Right lobe of liver (tissue), 6 donors: ENCODE measurements around the gene RPS6KA6. TPM values are rescaled to one million over a fixed set of nuclear protein-coding genes. Genes with fewer than 3 reads are reported as not detected.

ENCODE experiments used
- ATAC-seq, 4 donors: fragments of 200-7000 bp; cut with Tn5 transposase; one replicate each; pipeline ENCODE4 v1.9.1; 2020; ENCODE audit warnings: mild to moderate bottlenecking in 4 of 4, moderate library complexity in 4 of 4
- DNase-seq, 3 donors: peaks; one replicate each; pipeline ENCODE4 v3.0.0-alpha.2; 2020
- H3K27ac ChIP-seq, 3 donors: fragments of 200-600 bp; one replicate each; pipeline ENCODE4 v1.8.0; 2022
- H3K27me3 ChIP-seq, 2 donors: fragments of 200-600 bp; one replicate each; pipeline ENCODE4 v1.8.0; 2022
- H3K36me3 ChIP-seq, 4 donors: fragments of 200-600 bp; sonication (generic) in 1 of 4; one replicate each; pipeline versions ENCODE4 v1.5.1 to v1.8.0; 2017 to 2022; ENCODE audit warnings: control low read depth in 1 of 4
- H3K4me1 ChIP-seq, 4 donors: fragments of 200-600 bp; sonication (generic) in 1 of 4; one replicate each; pipeline versions ENCODE4 v1.5.1 to v1.8.0; 2017 to 2022; ENCODE audit warnings: control low read depth in 1 of 4
- H3K4me3 ChIP-seq, 3 donors: fragments of 200-600 bp; one replicate each; pipeline ENCODE4 v1.8.0; 2022
- H3K9me3 ChIP-seq, 4 donors: fragments of 200-600 bp; sonication (generic) in 1 of 4; one replicate each; pipeline versions ENCODE4 v1.5.1 to v1.8.0; 2017 to 2022; ENCODE audit warnings: control low read depth in 1 of 4
- CTCF ChIP-seq, 4 donors: fragments of 200-600 bp in 3 of 4; fragments of 450-650 bp in 1 of 4; IDR thresholded peaks; one replicate each; pipeline versions ENCODE4 v1.5.1 to v1.8.0; 2016 to 2022; ENCODE audit warnings: antibody characterized with exemption in 4 of 4, mild to moderate bottlenecking in 2 of 4
- POLR2A ChIP-seq: fragments of 450-650 bp; IDR thresholded peaks from one replicate; pipeline ENCODE4 v1.6.1; 2017; ENCODE audit warnings: antibody characterized with exemption, mild to moderate bottlenecking
- WGBS: methylation state at CpG from one replicate; pipeline ENCODE4 v1.1.6; 2018; ENCODE audit warnings: low coverage, low lambda C conversion rate; ENCODE audit not compliant: insufficient coverage; ENCODE audit errors: missing lambda C conversion rate; 5-methylcytosine and 5-hydroxymethylcytosine counted together
- intact Hi-C, 2 donors: fragments of 100-400 bp; cut with DNase I; formaldehyde crosslinking; loops; one replicate each; pipeline versions ENCODE4 v1.11.2 to v1.14.1; 2022
- total RNA-seq, 6 experiments: library from RNA; depleted of rRNA in 2 of 6; stranded (reverse); fragments of >200 nt in 2 of 6; fragmentation: NEBNext Ultra II Directional in 3 of 6; extraction: Animal tissue kit (Norgen Biotek cat#: 25700) in 3 of 6; gene quantifications; one replicate each; pipeline versions ENCODE4 v1.1.0 to v1.2.4, GENCODE V29; 2016 to 2023
- donor health status: DM: no; HTN: yes; CAD: no.
- donor health status: DM: no; HTN: no; CAD: no.
- donor health status: DM: no; HTN: no; CAD: no.
- donor health status: DM: no; HTN: yes; CAD: no.
- donor health status: DM: no; HTN: yes; CAD: no.

The RPS6KA6 gene
- total RNA-seq, 6 experiments from 2014 or later: 0.12 to 0.88 (median 0.68) TPM

DNA sequence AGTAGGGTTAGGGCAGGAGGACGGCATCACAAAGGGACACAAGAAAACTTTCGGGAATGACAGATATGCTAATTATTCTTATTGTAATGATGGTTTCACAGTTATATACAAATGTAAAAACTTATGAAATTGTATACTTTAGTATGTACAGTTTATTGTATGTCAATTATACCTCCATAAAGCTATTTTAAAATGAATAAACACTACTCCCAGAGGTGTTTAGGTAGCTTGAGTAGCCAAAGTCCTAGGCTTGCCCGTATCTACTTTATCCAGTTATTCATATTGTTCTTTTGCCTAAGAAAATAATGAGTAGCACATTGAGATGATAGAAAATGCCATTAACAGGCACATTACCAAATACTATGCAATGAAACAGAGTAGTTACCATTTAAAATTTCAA lies 43.0 kb downstream of the RPS6KA6 start:
- Histone ChIP-seq H3K27me3 (no peaks in the 10 kb centered on the region), H3K4me3 (no peak overlapping the region), H3K27ac (no peak overlapping the region), H3K9me3 (no peaks in the 10 kb centered on the region), H3K36me3 (no peaks in the 10 kb centered on the region), H3K4me1 (no peaks in the 10 kb centered on the region)
- TF ChIP-seq POLR2A: no peak
- no peak for TF ChIP-seq CTCF (IDR thresholded peaks at IDR 0.05)
- 52% methylated on average over 3 of the region's 3 CpGs for WGBS
- DNase-seq: no peak
- intact Hi-C loops: no loop called here
- ATAC-seq: no peak

DNA sequence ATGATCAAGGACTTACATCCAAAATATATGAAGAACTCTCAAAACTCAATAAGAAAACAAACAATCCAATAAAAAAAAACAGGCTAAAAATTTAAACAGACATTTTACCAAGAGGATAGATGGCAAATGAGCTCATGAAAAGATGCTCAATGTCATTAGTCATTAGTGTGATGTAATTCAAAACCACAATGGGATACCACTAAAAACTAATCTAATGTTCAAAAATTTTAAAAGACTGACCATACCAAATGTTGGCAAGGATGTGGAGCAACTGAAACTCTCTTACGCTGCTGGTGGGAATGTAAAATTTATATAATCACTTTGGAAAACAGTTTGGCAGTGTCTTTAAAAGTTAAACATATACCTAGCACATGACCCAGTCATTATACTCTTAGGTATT lies 43.7 kb downstream of the RPS6KA6 start:
- Histone ChIP-seq H3K4me1 (no peaks in the 10 kb centered on the region), H3K27me3 (no peaks in the 10 kb centered on the region), H3K27ac (no peak overlapping the region), H3K9me3 (no peaks in the 10 kb centered on the region), H3K4me3 (no peak overlapping the region), H3K36me3 (no peaks in the 10 kb centered on the region)
- WGBS: 40% methylated on average over 1 of the region's 1 CpG
- ATAC-seq (no peak), DNase-seq (no peak)
- intact Hi-C loops: no loop called here
- TF ChIP-seq POLR2A (no peak), CTCF (IDR thresholded peaks at IDR 0.05) (no peak)

DNA sequence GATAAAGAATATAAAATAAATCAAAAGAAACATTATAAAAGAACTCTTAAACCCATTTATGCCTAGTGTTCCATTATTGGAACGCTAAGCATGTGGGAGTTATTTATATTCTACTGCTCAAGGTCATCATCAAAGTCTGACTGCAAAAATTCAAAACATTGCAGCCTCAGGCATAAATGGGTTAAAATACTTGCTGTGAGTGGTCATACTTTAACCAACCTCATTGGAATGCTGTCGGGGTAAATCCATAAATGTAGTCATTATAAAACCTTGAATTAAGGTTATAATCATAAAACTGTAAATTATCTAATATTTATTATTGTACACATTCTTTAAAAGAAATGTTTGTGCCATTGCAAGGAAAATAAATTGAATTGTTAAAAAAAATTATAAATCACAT lies 55.0 kb downstream of the RPS6KA6 start:
- Histone ChIP-seq H3K36me3 (no peaks in the 10 kb centered on the region), H3K9me3 (no peaks in the 10 kb centered on the region), H3K27ac (no peak overlapping the region), H3K27me3 (peaks cover 0 to 7% of the 10 kb centered on the region in 2 donors), H3K4me3 (no peak overlapping the region), H3K4me1 (no peaks in the 10 kb centered on the region)
- ATAC-seq (no peak), DNase-seq (no peak)
- 24% methylated on average over 2 of the region's 2 CpGs for WGBS
- TF ChIP-seq POLR2A (no peak), CTCF (IDR thresholded peaks at IDR 0.05) (no peak)
- intact Hi-C loops: no loop called here

GRCh38 chrX:84123585-84123984 lies 64.4 kb downstream of the RPS6KA6 start:
- intact Hi-C loops: no loop called here
- no peak for DNase-seq
- 96% methylated on average over 3 of the region's 4 CpGs for WGBS

More at GRCh38 chrX:84123585-84123984, 64.4 kb downstream of the RPS6KA6 start:
- H3K36me3 ChIP-seq: no peaks in the 10 kb centered on the region
- H3K9me3 ChIP-seq: no peaks in the 10 kb centered on the region
- no peak for TF ChIP-seq POLR2A
- no peak for TF ChIP-seq CTCF (IDR thresholded peaks at IDR 0.05)
- ATAC-seq: no peak
- no peaks in the 10 kb centered on the region for H3K4me1 ChIP-seq
- peaks cover 0 to 3% of the 10 kb centered on the region in 2 donors for H3K27me3 ChIP-seq
- H3K27ac ChIP-seq: no peak overlapping the region
- H3K4me3 ChIP-seq: no peak overlapping the region
